ENCODE data around the gene GATD1. TPM values are rescaled to one million over a fixed set of nuclear protein-coding genes. Genes with fewer than 3 reads are reported as not detected.

Gene GATD1
- total and polyA plus RNA-seq, 10 of the 15 experiments (the other 5 are each of a cell fraction or from before 2014, with no cell fraction given) = 1.2 to 92.6 (median 22.3) TPM

DNA sequence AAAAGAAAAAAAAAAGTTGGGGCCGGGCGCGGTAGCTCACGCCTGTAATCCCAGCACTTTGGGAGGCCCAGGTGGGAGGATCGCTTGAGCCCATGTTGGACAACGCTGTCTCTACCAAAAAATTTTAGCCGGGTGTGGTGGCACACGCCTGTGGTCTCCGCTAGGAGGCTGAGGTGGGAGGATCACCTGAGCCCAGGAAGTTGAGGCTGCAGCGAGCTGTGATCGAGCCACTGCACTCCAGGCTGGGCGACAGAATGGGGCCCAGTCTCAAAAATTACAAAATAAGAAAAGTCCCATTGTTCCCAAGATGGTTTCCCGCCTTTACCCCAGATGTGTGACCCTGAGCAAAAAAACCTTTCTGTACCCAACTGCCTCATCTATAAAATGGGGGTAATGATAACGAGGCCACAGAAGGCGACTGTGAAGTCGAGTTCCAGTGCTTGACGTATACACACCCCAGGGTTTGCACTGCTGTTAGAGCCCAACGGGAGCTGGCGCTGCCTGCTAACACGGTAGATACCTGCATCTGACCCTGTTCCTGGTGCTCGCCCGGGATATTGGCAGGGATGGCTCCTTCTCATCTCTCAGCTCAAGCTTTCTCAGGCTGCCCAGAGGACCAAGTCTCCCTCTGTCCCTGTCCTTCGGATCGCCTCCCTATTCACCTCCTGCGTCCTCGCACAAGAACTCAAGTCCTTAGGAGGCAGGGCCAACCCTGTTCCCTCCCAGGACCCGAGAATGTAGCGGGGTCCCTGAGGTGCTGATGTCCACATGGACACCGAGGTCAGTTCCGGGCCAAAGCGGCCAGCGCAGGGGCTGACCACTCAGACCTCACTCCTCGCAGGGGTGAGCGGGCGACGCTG, 31.4 kb upstream of the GATD1 start (continued):
- TF ChIP-seq, protein P1, sequence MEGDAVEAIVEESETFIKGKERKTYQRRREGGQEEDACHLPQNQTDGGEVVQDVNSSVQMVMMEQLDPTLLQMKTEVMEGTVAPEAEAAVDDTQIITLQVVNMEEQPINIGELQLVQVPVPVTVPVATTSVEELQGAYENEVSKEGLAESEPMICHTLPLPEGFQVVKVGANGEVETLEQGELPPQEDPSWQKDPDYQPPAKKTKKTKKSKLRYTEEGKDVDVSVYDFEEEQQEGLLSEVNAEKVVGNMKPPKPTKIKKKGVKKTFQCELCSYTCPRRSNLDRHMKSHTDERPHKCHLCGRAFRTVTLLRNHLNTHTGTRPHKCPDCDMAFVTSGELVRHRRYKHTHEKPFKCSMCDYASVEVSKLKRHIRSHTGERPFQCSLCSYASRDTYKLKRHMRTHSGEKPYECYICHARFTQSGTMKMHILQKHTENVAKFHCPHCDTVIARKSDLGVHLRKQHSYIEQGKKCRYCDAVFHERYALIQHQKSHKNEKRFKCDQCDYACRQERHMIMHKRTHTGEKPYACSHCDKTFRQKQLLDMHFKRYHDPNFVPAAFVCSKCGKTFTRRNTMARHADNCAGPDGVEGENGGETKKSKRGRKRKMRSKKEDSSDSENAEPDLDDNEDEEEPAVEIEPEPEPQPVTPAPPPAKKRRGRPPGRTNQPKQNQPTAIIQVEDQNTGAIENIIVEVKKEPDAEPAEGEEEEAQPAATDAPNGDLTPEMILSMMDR (IDR thresholded peaks at IDR 0.05 in 2 of 3, conservative IDR thresholded peaks at IDR 0.05 in 1 of 3; ENCODE audit: control insufficient read depth in 2 of 3, extremely low read depth in 1 of 3, insufficient read depth in 1 of 3, low read depth in 3 of 3, low read length in 3 of 3) = peak; percentile 11 to 45 (median 19); a peak in 4 of 6 replicates

DNA sequence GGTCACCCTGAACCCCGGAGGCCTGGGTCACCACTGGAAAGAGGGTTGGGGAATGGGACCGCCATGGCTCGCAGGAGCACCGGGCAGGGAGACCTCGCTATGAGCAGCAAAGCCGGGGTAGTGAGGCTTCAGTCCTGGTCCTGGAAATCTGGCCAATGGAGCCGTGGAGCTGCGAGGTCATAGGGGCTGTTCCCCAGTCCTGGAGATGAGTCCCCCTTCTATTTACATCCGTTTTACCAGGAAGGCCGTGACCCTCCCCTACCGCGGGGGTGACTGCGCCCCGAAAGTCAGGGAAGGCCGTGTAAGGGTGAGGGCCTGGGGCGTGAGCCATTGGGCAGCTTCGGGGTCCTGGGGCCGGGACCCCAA, 27.3 kb upstream of the GATD1 start:
- peaks cover 12% of the 10 kb centered on the region for H3K4me1 ChIP-seq (ENCODE audit: control insufficient read depth, insufficient read depth, low read length)
- BruUV-seq (replicated peaks) = no TSS peak
- H3K9ac ChIP-seq (ENCODE audit: control insufficient read depth, insufficient read depth, low read length) = peak overlapping the region; percentile 90
- intact Hi-C loops (cut with micrococcal nuclease; ENCODE audit: unreplicated experiment) = no loop called here
- in situ Hi-C loops (cut with MboI) = loop anchor here (25.0 kb wide), 1 partner anchor 1583 kb away; the partner anchor contains the start of gene CD81
- H3K9me3 ChIP-seq (replicated peaks; ENCODE audit: control insufficient read depth, insufficient read depth, low read length) = no peaks in the 10 kb centered on the region
- peaks cover 0 to 10% of the 10 kb centered on the region in 2 experiments; a peak in 2 of 4 replicates for H3K36me3 ChIP-seq (ENCODE audit: control insufficient read depth in 2 of 2, insufficient read depth in 2 of 2, low read length in 1 of 2)
- H3K27me3 ChIP-seq (replicated peaks in 1 of 2; ENCODE audit: control insufficient read depth in 2 of 2, insufficient read depth in 2 of 2, low read length in 1 of 2) = no peaks in the 10 kb centered on the region
- H2AFZ ChIP-seq (ENCODE audit: control insufficient read depth, low read depth, low read length) = peak overlapping the region; percentile 44
- peak overlapping the region; percentile 72 for H3K27ac ChIP-seq (ENCODE audit: control insufficient read depth, insufficient read depth)
- H4K20me1 ChIP-seq (ENCODE audit: control insufficient read depth, insufficient read depth) = no peaks in the 10 kb centered on the region
- CTCF ChIA-PET = no interaction called here
- peak overlapping the region; percentile 95 for H3K4me2 ChIP-seq (ENCODE audit: control insufficient read depth, insufficient read depth)
- H3K4me3 ChIP-seq = peak overlapping the region; percentile 90
- SMC1A ChIA-PET (ENCODE audit: uncharacterized antibody, unreplicated experiment) = no interaction called here
- RAD21 ChIA-PET (ENCODE audit: unreplicated experiment) = interaction anchor here (0.5 kb wide), 1 partner anchor 220 kb away, joined by 3 read pairs; no protein-coding TSS in a partner anchor
- DNase-seq (ENCODE audit: low read depth, low spot score) = no peak
- H3K79me2 ChIP-seq (ENCODE audit: control insufficient read depth, insufficient read depth, low read length) = peaks cover 23% of the 10 kb centered on the region
- POLR2A ChIA-PET = interaction anchor here (2.7 kb wide), 1 partner anchor 15 kb away, joined by 9 read pairs; the partner anchor contains the start of gene PNPLA2
- no peak for FAIRE-seq
- ATAC-seq = no peak
- TF ChIP-seq NBN (IDR thresholded peaks at IDR 0.05) = no peak
- TF ChIP-seq, protein P2, sequence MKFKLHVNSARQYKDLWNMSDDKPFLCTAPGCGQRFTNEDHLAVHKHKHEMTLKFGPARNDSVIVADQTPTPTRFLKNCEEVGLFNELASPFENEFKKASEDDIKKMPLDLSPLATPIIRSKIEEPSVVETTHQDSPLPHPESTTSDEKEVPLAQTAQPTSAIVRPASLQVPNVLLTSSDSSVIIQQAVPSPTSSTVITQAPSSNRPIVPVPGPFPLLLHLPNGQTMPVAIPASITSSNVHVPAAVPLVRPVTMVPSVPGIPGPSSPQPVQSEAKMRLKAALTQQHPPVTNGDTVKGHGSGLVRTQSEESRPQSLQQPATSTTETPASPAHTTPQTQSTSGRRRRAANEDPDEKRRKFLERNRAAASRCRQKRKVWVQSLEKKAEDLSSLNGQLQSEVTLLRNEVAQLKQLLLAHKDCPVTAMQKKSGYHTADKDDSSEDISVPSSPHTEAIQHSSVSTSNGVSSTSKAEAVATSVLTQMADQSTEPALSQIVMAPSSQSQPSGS (IDR thresholded peaks at IDR 0.05; ENCODE audit: low read length) = no peak
- TF ChIP-seq HCFC1 (IDR thresholded peaks at IDR 0.05; ENCODE audit: low read length) = no peak
- TF ChIP-seq, protein P3, sequence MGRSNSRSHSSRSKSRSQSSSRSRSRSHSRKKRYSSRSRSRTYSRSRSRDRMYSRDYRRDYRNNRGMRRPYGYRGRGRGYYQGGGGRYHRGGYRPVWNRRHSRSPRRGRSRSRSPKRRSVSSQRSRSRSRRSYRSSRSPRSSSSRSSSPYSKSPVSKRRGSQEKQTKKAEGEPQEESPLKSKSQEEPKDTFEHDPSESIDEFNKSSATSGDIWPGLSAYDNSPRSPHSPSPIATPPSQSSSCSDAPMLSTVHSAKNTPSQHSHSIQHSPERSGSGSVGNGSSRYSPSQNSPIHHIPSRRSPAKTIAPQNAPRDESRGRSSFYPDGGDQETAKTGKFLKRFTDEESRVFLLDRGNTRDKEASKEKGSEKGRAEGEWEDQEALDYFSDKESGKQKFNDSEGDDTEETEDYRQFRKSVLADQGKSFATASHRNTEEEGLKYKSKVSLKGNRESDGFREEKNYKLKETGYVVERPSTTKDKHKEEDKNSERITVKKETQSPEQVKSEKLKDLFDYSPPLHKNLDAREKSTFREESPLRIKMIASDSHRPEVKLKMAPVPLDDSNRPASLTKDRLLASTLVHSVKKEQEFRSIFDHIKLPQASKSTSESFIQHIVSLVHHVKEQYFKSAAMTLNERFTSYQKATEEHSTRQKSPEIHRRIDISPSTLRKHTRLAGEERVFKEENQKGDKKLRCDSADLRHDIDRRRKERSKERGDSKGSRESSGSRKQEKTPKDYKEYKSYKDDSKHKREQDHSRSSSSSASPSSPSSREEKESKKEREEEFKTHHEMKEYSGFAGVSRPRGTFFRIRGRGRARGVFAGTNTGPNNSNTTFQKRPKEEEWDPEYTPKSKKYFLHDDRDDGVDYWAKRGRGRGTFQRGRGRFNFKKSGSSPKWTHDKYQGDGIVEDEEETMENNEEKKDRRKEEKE (IDR thresholded peaks at IDR 0.05) = no peak
- TF ChIP-seq SIX5 (IDR thresholded peaks at IDR 0.05; ENCODE audit: low read depth, low read length, severe bottlenecking) = no peak
- TF ChIP-seq GABPA (IDR thresholded peaks at IDR 0.05; ENCODE audit: low read depth) = no peak
- 1% methylated on average over 18 of the region's 18 CpGs for WGBS (ENCODE audit: insufficient coverage, insufficient replicate concordance, low lambda C conversion rate, missing lambda C conversion rate)

All from GM12878 (cell line).